Activated T-cell treated with anti-CD3 and anti-CD28 coated beads for 1 hour (primary cell): Measurements from ENCODE around the gene RALB.

Experiments
- DNase-seq: peaks from one replicate; pipeline ENCODE4 v3.0.0-alpha.2; 2020; ENCODE audit warnings: low read depth

The RALB gene

DNA sequence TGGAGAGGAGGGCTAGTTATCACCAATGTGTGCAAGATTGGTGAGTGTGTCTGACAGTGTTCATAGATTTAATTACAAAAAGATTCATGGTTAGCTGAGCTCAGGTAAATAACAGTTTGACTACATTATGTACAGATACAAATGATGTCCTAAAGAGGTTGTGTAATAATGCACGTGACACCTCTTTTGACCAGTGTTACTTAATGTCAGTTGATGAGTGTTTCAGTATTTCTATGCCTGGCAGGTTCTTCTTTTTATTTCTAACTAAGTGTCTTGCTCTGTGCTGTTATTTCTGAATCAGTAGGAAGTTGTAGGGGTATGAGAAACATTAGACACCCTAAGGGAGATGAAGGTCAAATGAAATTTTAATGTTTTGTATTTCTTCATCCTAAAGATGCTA, 85.4 kb downstream of the RALB start:
- DNase-seq: no peak

DNA sequence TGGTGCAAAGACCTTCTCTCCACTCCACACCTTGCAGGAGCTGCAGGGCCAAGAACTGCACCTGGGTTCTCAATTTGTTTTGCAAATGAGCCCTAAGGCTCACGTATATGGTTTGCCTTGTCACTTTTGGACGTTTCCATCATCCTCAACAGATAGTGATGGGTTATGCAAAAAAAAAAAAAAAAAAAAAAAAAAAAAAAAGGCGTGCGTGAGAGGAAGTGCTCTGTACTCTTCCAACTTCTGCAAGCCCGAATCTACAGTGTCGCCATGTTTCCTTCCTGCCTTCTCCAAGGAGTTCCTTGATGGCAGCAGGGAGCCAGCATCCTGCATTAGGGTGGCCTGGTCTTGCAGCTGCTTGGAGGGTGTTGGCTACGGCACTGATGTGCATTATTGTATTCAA, 89.3 kb downstream of the RALB start:
- DNase-seq: no peak

DNA sequence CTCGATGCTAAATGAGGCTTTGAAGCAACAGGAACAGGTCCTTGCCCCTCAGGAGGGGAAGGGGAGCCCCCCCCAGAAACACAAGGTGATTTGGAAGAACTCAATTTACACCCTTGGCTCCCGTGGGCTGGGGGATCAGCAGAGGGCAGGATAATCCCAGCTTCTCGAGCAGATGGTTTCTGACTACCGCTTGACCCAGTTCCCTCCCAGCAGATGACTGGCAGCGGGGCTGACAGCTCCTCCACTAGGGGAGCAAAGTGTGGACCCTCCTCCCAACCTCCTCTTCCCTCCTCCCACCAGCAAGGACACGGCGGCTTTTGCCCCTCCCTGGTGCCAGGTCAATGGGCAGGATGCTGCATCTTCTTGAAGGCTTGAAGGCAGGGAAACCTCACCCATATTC, 89.8 kb downstream of the RALB start:
- no peak for DNase-seq

DNA sequence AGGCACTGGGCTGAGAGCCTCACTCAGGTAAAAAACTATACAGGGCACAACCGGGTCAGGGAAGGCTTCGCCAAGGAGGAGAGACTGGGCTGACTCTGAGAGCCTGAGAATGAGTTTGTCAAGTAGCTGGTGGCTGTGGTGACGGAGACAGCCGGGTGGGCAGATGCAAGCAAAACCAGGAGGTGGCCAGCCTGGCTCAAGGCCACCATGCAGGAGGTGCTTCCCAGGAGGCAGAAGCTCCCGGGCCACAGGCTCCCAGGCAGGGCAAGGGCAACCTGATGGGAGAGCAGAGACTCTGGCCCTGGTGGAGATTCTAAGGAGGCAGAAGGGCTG, 90.4 kb downstream of the RALB start:
- DNase-seq: no peak

DNA sequence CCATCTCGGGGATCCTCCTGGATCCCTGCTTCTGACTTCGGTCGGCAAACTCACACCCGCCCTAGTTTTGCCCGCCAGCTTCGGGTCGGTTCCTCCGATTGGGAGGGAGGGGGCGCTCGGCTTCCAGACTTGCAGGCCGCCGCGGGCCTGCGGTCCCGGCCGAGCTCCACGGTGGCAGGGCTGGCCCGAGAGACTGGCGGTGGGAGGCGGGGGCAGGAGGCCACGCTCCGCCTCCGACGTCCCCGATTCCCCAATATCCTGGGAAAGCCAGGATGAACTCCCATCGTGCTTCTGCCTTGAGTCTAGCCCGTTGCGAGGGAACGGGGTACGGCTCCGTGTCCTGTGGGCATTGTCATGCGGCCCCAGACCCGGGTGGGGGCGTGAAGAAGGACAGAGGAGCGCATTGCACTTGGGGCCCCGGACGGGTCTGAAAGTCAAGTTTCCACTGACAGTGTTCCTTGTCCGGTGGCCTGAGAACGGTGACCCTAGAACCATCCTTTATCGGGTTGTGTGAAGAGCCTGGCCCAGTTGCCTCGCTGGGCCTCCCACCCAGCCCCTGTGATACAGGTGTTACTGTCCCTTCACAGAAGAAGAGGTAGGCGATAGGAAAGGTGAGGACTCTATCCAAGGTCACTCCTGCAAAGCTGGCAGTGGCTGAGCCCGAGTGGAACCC, 90.9 kb downstream of the RALB start:
- peak; percentile 37 for DNase-seq
